Measurements from ENCODE around the gene TAF10.

TAF10 gene

DNA sequence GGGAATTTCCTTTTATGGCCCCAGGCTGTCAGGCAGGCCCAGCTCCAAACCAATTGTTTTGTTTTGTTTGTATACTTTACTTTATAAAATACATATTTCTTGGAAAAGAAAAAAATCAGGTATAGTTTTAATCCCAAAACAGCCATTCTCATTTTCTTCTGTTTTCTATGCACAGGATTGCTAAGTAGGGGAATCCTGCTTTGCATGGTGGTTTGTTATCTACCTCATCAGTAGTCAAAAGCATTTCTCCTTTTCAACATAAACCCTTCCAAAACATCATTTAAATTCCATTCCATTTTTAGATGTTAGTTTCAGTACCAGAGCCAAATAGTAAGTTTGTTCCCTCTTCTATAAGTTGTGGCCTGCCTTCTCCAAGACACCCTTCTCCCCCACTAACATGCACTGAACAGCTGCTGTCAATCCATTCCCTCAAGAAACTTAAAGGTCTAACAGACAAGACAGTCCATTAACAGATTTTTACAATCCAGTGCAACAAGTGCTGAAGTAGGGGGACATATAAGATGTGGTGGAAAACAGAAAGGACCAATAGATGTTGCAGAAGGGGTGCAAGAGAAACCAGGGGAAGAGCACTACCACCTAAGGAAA is 4.7 kb downstream of the TAF10 start:
- ChIA-PET POLR2A (interaction anchor here (1.4 kb wide), 1 partner anchor 76 kb away, joined by 4 read pairs; the partner anchor contains the start of gene MRPL17), CTCF (interaction anchor here (0.9 to 3.8 kb wide), 5 partner anchors 11 to 89 kb away, joined by 3 to 22 read pairs (median 5); partner anchors contain the start of genes MRPL17 and TPP1)
- TF ChIP-seq, protein P1, sequence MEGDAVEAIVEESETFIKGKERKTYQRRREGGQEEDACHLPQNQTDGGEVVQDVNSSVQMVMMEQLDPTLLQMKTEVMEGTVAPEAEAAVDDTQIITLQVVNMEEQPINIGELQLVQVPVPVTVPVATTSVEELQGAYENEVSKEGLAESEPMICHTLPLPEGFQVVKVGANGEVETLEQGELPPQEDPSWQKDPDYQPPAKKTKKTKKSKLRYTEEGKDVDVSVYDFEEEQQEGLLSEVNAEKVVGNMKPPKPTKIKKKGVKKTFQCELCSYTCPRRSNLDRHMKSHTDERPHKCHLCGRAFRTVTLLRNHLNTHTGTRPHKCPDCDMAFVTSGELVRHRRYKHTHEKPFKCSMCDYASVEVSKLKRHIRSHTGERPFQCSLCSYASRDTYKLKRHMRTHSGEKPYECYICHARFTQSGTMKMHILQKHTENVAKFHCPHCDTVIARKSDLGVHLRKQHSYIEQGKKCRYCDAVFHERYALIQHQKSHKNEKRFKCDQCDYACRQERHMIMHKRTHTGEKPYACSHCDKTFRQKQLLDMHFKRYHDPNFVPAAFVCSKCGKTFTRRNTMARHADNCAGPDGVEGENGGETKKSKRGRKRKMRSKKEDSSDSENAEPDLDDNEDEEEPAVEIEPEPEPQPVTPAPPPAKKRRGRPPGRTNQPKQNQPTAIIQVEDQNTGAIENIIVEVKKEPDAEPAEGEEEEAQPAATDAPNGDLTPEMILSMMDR (IDR thresholded peaks at IDR 0.05; ENCODE audit: control extremely low read depth, extremely low read depth, low read depth, missing control alignments), result no peak
- no peak for DNase-seq (ENCODE audit: extremely low spot score)

DNA sequence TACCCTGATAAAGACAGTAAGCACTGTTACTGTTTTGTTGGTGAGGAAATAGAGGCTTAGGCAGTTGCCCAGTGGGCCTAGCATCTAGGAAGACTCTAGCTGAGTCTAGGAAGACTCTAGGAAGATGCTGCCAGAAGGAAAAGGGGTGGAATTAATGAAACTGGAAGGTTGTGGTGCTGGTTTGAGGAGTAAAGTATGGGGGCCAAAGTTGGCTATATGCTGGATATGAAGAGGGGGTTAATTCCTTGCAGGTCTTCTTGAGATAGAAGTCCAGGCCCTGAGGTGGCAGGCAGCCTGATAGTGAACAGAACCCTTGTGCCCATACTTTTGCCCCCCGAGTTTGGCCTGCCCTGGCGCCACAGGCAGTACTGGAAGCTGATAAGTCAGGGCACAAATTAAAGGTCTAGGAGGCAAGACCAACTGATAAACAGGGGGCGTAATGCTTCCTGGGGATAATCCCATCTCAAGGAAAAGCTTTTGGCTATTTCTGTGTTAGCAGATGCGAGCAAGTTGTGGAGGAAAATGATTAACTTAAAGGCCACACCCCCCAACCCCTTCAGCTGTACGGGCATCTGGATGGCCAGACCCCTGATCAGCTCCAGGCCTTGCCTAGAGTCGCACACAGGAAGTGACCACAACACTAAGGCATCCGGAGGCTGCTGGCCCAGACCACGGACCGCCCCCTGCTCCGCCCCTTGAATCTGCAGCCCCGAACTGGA is 5.4 kb downstream of the TAF10 start:
- ChIA-PET POLR2A (interaction anchor here (1.4 kb wide), 1 partner anchor 77 kb away, joined by 4 read pairs; the partner anchor contains the start of gene MRPL17), CTCF (interaction anchor here (0.9 to 3.8 kb wide), 4 partner anchors 12 to 89 kb away, joined by 3 to 22 read pairs (median 12); partner anchors contain the start of genes MRPL17 and TPP1)
- TF ChIP-seq, protein P1 (IDR thresholded peaks at IDR 0.05; ENCODE audit: control extremely low read depth, extremely low read depth, low read depth, missing control alignments), result no peak
- DNase-seq (ENCODE audit: extremely low spot score), result peak; percentile 83

DNA sequence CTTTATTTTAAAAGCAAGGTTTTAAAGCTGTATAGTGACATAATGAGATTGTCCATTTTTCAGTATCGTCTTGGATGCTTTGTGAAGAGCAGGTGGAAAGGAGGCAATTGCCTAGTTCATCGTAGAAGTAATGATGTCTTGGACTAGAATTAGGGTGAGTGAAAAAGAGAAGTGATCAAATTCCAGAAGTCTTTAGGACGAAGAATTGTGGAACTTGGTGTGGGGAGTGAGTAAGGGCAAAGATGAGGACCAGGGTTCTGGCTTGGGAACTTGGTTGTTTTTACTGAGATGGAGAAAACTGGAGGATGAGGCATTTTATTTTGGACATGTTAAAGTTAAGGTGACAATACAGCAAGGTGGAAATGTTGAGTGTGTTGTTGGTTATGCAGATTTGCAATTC is 7.2 kb downstream of the TAF10 start:
- CTCF ChIA-PET, result interaction anchor here (1.0 to 3.8 kb wide), 10 partner anchors 10 to 151 kb away, joined by 3 to 22 read pairs (median 5); partner anchors contain the start of genes MRPL17 and TPP1
- TF ChIP-seq, protein P1 (IDR thresholded peaks at IDR 0.05; ENCODE audit: control extremely low read depth, extremely low read depth, low read depth, missing control alignments), result no peak
- POLR2A ChIA-PET, result interaction anchor here (1.2 to 2.0 kb wide), 2 partner anchors 8 to 14 kb away, joined by 5 to 10 read pairs; partner anchors contain the start of genes TAF10 and TPP1
- no peak for DNase-seq (ENCODE audit: extremely low spot score)

DNA sequence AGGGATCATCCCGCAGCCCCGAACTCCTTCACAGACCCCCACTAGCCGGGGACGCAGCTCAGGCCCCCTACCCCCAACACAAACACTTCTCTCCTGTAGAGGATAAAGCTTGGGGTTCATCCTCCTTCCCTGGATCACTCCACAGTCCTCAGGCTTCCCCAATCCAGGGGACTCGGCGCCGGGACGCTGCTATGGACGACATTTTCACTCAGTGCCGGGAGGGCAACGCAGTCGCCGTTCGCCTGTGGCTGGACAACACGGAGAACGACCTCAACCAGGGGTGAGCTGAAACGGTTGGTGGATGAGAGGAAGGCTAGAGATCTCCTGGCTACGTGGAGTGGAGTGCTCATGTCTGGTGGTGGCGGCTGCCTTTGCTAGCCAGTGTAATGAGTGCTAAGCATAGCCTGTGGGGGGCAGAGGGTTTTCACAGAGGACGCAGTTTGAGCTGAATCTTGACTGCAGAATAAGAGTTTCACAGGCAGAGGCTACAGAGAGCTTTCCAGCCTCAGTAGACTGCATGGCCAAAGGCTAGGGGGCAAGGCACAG is 7.9 kb downstream of the TAF10 start:
- POLR2A ChIA-PET, result interaction anchor here (1.2 to 2.0 kb wide), 2 partner anchors 9 to 14 kb away, joined by 5 to 10 read pairs; partner anchors contain the start of genes TAF10 and TPP1
- peak; percentile 71 for DNase-seq (ENCODE audit: extremely low spot score)
- CTCF ChIA-PET, result interaction anchor here (1.0 to 3.8 kb wide), 9 partner anchors 9 to 151 kb away, joined by 3 to 22 read pairs (median 5); partner anchors contain the start of genes MRPL17 and TPP1
- TF ChIP-seq, protein P1 (IDR thresholded peaks at IDR 0.05; ENCODE audit: control extremely low read depth, extremely low read depth, low read depth, missing control alignments), result peak; percentile 56

DNA sequence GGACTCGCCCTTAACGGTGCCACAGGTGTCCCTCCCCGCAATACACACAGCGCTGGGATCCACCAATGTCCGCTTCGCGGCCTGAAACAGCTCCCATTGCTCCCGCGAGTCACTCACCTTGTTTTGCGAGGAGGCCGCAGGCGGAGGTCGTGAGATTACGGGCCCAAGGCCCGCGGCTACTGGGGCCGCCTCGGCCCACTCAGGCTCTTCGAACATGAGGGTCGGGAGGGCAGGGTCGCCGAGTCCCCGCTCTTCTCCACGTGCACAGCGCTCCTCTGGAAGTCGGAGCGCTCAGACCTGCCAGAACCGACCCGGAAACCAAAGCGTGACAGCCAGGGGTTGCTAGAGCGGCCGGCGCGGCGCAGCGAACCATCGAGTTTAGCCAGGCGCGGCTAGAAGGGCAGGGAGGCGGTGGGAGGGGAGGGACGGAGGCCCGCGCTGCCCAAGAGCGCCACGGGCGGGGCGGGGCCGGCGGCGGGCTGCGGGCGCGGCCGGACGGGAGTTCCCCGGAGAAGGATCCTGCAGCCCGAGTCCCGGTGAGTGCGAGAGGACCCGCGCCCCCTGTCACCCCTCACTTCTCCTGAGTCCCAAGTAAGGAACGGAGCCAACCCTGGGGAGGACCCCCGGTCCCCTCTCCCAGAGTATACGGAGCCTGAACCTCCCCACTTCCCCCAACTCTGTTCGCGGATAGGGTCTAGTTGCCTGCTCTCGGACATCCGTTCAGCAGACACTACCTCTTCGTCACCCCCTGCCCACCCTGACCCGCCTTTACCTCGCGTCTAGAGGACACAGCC is 8.5 kb downstream of the TAF10 start, which contains the start of the genes ILK and RRP8:
ILK (plus strand) TSS at position 488 of the 794 bp plus-strand sequence. CDS start 498 bp downstream, outside the sequence.
RRP8 (minus strand) TSS at position 330 of the 794 bp plus-strand sequence; CDS start at position 216, 114 bp downstream.
- TF ChIP-seq, protein P1 (IDR thresholded peaks at IDR 0.05; ENCODE audit: control extremely low read depth, extremely low read depth, low read depth, missing control alignments), result no peak
- peak; percentile 94 for DNase-seq (ENCODE audit: extremely low spot score)
- CTCF ChIA-PET, result interaction anchor here (1.2 to 3.8 kb wide), 8 partner anchors 9 to 224 kb away, joined by 3 to 22 read pairs (median 4); partner anchors contain the start of genes MRPL17 and TPP1
- POLR2A ChIA-PET, result interaction anchor here (2.0 kb wide), 1 partner anchor 15 kb away, joined by 10 read pairs; the partner anchor contains the start of gene TPP1
